ENCODE measurements around the gene MYCL.
"Not testable (repeated sequence)": the region's sequence is repeated elsewhere in the genome, so short reads cannot be mapped to it uniquely, and the experiment has no call there.

The MYCL gene

DNA sequence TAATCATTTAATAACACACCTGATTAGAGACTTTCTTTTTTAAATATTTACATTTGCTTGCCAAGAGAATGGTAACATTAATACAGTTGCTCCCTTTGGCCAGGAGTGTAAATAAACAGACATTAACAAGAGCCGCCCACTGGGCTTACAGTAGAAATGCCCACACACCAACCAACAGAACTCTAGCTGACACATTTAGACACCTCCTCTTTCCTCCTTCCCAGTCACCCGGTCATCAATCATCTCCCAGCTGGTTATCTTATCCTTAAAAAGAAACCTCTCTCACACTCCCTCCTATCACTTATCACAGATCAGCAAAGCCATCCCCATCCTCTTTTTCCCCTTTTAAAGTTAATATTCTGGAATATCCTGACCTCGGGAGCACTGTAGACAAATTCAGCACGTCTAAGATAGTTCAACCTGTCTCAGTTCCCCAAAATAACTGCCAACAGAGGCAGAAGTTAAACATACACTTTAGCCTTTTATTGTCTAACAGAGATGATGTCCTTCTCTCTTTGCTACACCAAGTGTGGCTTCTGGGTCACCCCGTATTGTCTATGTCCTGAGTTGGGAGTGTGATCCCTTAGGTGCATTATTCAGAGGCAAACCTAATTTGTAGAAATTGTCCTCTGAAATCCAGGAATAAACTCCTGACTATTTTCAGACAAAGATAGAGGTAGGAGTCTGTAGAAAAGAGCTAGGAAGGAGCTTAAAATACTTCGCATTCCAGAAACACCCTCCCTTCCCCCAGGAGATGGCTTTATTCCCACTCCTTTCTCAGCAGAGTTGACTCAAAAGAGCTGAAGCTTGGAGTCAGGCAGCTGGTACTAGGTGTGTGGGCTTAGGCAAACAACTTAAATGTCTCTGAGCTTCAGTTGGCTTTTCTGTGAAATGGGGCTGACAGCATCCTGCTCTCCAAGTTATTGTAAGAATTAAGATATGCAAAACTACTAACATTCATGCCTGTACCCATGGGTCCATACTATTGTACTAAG is 8.8 kb downstream of the MYCL start:
- no peak for DNase-seq (ENCODE audit: extremely low read depth in 1 of 2, low read depth in 1 of 2)

DNA sequence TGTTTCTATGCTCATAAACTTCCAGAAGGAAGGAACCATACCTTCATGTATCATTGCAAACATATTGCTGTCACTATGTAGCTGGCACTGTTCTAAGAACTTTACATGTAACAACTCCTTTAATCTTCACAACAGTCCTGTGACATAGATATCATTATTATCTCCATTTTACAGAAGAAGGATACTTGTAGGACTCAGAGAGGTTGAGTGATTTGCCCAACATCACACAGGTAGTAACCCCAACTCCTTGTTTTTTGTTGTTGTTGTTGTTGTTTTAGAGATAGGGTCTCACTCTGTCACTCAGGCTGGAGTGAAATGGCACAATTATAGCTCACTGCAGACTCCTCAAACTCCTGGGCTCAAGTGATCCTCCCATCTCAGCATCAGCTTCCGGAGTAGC is 10.8 kb downstream of the MYCL start:
- DNase-seq (ENCODE audit: extremely low read depth in 1 of 2, low read depth in 1 of 2) = no peak

DNA sequence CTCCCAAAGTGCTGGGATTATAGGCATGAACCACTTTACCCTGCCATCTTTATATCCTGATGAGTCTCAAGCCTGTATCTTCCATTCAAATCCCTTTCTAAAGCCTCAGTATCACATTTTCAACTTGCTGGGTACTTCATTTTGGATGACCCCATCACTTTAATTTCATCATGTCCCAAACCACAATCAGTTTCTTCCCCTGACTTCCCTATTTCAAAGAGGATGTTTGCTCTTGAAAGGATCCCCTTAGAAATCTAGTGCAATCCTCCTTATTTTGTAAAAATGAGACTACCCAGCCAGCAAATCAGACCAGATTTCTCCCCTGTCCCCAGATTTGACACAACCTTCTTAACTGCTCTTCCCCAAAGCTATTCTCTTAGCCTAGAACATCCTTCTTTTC is 11.4 kb downstream of the MYCL start:
- DNase-seq (ENCODE audit: extremely low read depth in 1 of 2, low read depth in 1 of 2) = no peak

DNA sequence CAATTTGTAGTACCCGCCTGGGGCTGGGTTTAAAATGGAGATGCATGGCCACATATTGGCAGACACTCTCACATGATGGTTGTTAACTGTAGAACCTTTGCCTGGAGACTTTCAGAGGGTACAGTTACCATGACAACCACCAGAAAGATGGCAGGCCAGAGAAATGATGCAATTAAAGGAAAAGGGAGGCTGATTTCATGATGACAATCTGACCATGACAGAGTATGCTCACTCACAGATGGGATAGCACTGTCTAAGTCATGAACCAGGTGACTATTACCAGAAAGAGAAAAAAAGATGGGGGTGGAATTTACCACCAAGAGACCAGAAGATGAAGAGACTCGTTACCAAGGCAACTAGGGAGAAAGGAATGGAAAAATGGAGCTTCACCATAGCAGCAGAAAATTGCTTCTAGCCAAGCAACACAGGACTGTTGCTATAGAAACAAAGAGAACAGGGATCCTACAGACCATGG is 14.9 kb downstream of the MYCL start:
- no peak for DNase-seq (ENCODE audit: extremely low read depth in 1 of 2, low read depth in 1 of 2)

DNA sequence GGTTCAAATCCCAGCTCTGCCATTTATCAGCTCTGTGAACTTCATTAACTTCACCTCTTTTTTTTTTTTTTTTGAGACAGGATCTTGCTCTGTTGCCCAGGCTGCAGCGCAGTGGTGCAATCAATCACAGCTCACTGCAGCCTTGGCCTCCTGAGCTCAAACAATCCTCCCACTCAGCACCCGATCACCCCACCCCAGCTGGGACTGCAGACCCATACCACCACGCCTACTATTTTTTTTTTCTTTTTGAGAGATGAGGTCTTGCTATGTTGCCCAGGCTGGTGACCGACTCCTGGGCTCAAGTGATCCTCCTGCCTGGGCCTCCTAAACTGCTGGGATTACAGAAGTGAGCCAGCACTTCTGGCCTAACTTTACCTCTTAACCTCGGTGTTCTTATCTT is 16.2 kb downstream of the MYCL start:
- DNase-seq (ENCODE audit: extremely low read depth in 1 of 2, low read depth in 1 of 2) = no peak

DNA sequence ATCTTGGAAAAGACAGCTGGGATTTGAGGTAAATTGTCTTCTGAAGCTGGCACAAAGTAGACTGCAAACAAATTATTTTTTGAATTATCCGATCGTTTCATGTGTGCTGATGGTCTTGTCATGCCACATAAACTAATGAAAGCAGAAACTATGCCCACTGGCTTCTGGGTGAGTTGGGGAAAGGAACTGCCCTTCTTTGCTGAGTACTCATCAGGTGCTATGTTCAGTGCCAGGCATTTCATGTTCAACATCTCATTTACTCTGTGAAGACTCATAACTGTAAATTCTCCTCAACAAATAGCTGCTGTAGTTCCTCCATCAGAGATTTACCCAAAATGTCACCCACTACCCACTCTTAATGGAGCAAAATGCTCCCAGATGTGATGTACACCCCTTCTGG is 19.6 kb downstream of the MYCL start:
- DNase-seq (ENCODE audit: extremely low read depth in 1 of 2, low read depth in 1 of 2) = no peak

DNA sequence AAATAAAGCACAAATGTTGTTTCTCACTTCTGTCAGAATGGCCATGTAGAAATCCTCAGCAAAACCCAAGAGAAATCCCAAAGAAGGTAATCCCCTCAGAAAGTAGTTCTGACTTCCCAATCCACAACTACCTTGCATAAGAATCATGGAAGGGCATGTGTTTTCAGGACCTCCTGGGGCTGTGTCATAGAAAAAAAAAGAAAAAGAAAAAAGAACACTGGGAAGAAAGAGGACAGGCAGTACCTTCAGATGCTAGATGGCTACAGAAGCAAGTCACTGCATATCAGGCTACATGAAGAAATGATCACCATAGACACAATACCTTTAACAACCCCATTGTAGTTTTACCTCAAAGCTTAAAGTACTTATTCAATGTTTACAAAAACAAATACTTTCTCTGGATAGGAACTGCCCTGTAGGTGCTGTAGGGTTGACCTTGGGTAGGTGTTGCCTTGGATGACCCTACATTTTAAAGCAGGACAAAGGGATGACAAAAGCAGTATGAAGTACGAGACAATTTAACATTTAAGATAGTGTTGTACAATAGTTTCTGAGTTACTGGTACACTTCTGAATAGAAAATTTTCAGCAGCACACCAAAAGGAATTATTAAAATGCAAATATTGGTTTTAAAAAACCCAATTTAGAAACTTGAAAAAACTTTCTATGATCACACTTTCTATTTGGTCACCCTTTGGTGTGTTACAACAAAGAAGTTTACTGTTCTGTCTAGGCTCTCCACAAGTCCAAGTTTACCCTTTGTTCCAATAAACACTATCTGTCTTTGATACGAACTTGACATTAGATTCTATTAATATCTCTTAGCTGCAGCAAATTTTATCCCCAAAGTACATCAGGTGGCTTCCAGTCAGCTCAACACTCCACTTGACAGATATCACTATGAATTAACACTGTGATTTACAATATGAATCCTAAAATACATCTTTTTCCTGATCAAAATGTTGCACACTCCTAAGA is 23.4 kb downstream of the MYCL start:
- no peak for DNase-seq (ENCODE audit: extremely low read depth in 1 of 2, low read depth in 1 of 2)

DNA sequence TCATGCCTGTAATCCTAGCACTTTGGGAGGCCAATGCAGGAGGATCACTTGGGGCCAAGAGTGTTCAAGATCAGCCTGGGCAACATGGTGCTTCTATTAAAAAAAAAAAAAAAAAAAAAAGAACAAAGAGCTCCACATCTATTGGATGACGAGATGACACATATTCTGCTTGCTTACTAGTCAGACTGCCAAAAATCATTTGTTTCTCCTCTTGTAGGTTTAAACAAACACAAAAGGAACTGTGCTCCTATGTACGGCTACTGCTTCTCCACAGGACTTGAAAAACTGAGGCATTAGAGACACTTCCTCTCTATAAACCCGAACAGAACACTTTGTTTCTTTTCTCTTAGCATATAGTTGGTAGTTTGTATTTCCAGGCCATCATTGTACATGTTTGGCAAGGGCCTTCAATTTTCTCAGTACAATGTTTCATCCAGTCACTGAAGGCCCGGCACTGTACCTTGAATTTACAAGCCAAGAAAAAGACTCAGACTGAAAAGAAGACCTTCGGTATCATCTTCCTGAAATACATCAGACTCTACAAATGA is 24.4 kb downstream of the MYCL start:
- no peak for DNase-seq (ENCODE audit: extremely low read depth in 1 of 2, low read depth in 1 of 2)

DNA sequence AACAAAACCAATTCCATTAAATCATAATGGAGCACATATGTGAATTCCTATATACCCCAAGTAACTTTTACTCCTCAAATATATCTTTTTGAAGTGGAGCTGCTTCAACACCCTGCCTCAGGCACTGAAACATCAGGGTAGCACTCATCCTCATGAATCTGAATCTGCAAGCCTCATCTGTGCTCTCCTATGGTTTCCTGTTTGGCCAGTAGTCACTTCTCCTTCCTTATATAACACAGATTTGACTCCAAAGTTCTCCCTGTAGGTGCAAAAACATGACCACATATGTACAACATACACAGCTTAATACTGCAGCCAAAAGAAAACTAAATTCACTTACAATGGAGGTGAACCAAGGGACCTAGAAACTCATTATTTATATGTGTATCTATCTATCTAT is 25.6 kb downstream of the MYCL start:
- no peak for DNase-seq (ENCODE audit: extremely low read depth in 1 of 2, low read depth in 1 of 2)

DNA sequence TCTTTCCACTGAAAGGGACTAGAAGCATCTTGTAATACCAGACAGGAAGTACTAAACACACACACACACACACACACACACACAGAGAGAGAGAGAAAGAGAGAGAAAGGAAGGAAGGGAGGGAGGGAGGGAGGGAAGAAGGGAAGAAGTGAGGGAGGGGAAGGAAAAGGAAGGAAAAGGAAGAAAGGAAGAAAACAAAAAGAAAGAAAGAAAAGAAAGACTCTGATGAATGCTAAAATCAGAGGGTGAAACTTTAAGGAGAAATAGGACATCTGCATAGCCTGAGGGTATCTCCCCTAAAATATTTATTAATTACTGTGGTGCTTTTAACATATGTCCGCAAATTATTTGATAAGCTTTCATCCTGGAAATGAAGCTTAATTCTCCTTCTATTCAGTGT is 29.0 kb downstream of the MYCL start:
- DNase-seq (ENCODE audit: extremely low read depth in 1 of 2, low read depth in 1 of 2) = no peak

DNA sequence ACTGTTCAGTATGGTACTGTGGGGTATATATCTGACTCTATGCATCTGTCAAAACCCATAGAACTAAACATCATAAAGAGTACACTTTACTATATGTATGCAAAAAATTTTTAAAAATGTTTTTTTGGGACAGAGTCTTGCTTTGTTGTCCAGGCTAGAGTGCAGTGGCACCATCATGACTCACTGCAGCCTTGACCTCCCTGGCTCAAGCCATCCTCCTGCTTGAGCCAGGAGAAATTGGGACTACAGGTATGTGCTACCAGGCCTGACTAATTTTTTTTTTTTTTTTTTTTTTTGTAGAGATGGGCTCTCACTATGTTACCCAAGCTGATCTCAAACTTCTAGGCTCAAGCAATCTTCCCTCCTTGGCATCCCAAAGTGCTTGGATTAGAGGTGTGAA is 29.9 kb downstream of the MYCL start:
- DNase-seq (ENCODE audit: extremely low read depth in 1 of 2, low read depth in 1 of 2) = no peak

DNA sequence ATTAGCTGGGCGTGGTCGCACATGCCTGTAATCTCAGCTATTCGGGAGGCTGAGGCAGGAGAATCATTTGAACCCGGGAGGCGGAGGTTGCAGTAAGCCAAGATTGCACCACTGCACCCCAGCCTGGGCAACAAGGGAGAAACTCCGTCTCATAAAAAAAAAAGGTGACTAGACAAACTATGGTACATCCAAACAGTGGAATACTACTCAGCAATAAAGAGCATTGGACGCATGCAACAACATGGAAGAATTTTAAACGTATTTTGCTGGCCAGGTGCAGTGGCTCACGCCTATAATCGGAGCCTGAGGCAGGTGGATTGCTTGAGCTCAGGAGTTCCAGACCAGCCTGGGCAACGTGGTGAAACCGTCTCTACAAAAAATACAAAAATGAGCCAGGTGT is 30.7 kb downstream of the MYCL start:
- DNase-seq (ENCODE audit: extremely low read depth in 1 of 2, low read depth in 1 of 2) = not testable (repeated sequence)

DNA sequence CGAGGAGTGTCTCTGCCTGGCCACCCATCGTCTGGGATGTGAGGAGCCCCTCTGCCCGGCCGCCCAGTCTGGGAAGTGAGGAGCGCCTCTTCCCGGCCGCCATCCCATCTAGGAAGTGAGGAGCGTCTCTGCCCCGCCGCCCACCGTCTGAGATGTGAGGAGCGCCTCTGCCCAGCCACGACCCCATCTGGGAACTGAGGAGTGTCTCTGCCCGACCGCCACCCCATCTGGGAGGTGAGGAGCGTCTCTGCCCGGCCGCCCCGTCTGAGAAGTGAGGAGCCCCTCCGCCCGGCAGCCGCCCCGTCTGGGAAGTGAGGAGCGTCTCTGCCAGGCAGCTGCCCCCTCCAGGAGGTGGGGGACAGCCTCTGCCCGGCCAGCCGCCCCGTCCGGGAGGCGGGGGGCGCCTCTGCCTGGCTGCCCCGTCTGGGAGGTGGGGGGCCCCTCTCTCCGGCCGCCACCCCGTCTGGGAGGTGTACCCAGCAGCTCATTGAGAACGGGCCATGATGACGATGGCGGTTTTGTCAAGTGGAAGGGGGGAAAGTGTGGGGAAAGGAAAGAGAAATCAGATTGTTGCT is 32.1 kb downstream of the MYCL start:
- DNase-seq (ENCODE audit: extremely low read depth in 1 of 2, low read depth in 1 of 2) = not testable (repeated sequence)

DNA sequence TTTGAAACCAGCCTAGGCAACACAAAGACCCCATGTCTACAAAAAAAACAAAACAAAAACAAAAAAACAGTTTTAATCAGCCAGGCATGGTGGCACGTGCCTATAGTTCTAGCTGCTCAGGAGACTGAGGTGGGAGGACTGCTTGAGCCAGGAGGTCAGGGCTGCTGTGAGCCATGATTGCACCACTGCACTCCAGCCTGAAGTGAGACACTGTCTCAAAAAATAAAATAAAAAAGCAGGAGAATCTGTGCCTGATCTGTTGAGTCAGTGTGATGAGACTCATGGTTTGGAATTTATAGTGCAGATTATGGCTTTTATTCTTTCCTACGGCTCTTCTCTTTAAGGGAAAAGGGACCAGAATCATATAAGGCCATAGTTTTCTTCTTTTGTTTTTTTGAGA is 35.0 kb downstream of the MYCL start:
- DNase-seq (ENCODE audit: extremely low read depth in 1 of 2, low read depth in 1 of 2) = no peak

DNA sequence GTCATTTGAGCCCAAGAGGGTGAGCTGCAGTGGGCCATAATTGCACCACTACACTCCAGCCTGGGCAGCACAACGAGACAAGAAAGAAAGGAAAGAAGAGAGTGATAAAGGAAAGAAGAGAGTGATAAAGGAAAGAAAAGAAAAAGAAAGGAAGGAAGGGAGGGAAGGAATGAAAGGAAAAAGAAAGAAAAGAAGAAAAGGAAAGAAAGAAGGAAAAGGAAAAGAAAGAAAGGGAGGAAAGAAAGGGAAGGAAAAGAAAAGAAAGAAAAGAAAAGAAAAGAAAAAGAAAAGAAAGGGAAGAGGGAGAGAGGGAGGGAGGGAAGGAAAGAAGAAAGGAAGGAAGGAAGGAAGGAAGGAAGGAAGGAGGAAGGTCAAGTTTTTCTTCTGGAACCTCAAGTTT is 36.0 kb downstream of the MYCL start:
- no peak for DNase-seq (ENCODE audit: extremely low read depth in 1 of 2, low read depth in 1 of 2)

DNA sequence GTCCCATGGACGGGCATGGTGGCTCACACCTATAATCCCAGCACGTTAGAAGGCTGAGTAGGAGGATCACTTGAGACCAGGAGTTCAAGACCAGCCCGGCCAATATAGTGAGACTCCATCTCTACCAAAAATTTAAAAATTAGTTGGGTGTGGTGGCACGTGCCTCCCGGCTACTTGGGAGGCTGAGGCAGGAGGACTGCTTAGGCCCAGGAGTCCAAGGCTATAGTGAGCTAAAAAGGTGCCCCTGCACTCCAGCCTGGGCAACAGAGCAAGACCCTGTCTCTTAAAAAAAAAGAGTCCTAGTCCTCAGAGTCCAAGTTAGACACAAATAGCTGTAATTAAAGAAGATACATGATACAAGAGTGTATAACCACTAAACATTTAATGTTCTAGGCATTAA is 38.5 kb downstream of the MYCL start:
- no peak for DNase-seq (ENCODE audit: extremely low read depth in 1 of 2, low read depth in 1 of 2)

DNA sequence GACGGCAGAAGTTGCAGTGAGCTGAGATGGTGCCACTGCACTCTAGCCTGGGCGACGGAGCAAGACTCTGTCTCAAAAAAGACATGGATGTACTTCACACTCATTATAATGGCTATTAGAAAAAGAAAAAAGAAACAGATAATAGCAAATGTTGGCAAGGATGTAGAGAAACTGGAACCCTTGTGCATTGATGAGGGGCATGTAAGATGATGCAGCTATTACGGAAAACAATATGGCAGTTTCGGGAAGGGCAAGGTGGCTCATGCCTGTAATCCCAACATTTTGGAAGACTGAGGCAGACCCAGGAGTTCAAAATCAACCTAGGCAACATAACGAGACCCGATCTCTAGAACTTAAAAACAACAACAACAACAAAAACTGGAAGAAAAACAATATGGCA is 40.7 kb downstream of the MYCL start:
- no peak for DNase-seq (ENCODE audit: extremely low read depth in 1 of 2, low read depth in 1 of 2)

DNA sequence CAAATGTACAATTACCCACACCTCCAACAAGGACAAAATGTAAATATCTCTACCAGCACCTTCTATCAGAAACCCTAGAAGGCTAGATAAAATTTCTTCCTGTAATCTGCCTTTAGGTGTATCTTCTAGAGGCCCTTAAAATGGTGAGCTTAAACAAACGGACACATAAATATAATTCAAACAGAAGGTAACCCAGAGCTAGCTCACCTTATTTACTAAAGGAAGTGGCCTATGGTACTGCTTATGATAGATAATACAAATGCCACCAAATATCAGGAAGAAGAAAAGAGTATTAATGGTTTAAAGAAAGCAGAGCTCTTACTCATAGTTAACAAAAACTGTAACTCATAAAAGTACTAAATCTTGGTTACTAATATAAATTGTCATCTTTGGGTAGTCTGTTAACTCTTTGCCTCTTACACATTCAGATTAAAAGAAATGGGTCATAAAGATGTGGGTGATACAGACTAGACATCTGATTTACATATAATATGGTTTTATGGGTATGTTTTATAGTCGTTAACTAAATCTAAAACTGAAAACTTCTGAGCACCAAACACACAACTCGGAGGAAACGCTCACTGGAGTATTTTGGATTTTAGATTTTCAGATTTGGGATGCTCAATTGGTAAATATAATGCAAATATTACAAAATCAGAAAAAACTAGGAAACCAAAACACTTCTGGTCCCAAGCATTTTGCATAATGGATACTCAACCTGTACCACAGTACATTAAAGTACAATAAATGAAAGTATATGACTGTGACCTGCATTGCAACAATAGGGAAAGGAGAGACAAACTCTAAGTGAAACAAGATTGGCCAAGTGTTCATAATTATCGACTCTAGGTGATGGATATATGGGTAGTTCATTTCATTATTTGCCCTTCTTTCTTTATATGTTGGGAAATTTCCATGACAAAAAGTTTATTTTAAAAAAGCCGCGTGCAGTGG is 41.6 kb downstream of the MYCL start:
- no peak for DNase-seq (ENCODE audit: extremely low read depth in 1 of 2, low read depth in 1 of 2)

DNA sequence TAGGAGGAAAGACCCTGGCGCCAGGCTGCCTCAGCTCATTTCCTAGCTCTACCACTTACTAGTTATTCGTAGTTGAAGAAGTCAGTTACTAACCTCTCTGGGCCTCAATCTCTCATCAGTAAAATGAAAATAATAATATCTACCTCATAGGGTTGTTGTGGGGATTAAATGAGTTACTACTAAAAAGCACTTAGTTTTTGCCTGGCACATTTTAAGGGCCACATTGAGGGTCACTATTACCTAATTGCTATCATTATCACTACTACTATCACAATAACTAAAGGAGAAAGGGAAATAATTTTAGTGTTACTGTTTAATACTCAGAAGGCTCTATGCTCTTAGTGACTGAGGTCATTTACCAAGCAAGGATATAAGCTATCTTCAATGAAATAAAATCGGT is 43.4 kb downstream of the MYCL start:
- DNase-seq (ENCODE audit: extremely low read depth in 1 of 2, low read depth in 1 of 2) = no peak

Data from activated CD8-positive, alpha-beta memory T cell treated with anti-CD3 and anti-CD28 coated beads for 1 hour (primary cell).